Heart right ventricle (tissue), 16 donors: ENCODE results near the gene THBD. TPM values are rescaled to one million over a fixed set of nuclear protein-coding genes. Genes with fewer than 3 reads are reported as not detected.

Experiments
- ATAC-seq, 8 donors: fragments of 200-7000 bp; cut with Tn5 transposase; one replicate each; pipeline ENCODE4 v1.9.1; 2020; ENCODE audit warnings: mild to moderate bottlenecking in 8 of 8, moderate library complexity in 8 of 8, moderate number of reproducible peaks in 1 of 8
- DNase-seq, 2 donors: peaks; one replicate each; pipeline ENCODE4 v3.0.0-alpha.2; 2020
- H3K27ac ChIP-seq, 10 donors: fragments of 200-600 bp; sonication (generic) in 2 of 10; one replicate each; pipeline versions ENCODE4 v1.5.0 to v1.8.0; 2020 to 2022; ENCODE audit warnings: mild to moderate bottlenecking in 3 of 10
- H3K27me3 ChIP-seq, 7 donors: fragments of 200-600 bp; one replicate each; pipeline ENCODE4 v1.8.0; 2021 to 2022; ENCODE audit warnings: mild to moderate bottlenecking in 2 of 7
- H3K36me3 ChIP-seq, 9 donors: fragments of 200-600 bp; sonication (generic) in 1 of 9; one replicate each; pipeline versions ENCODE4 v1.5.0 to v1.8.0; 2020 to 2022; ENCODE audit warnings: mild to moderate bottlenecking in 2 of 9
- H3K4me1 ChIP-seq, 9 donors: fragments of 200-600 bp; sonication (generic) in 1 of 9; one replicate each; pipeline versions ENCODE4 v1.5.0 to v1.8.0; 2020 to 2022; ENCODE audit warnings: mild to moderate bottlenecking in 4 of 9
- H3K4me3 ChIP-seq, 10 donors: fragments of 200-600 bp; sonication (generic) in 2 of 10; one replicate each; pipeline versions ENCODE4 v1.5.0 to v1.8.0; 2020 to 2022; ENCODE audit warnings: mild to moderate bottlenecking in 7 of 10, moderate library complexity in 2 of 10
- H3K9me3 ChIP-seq, 11 donors: fragments of 200-600 bp in 10 of 11; sonication (generic) in 2 of 11; one replicate each; pipeline versions ENCODE4 v1.5.0 to v1.8.0; 2013 to 2022; ENCODE audit warnings: mild to moderate bottlenecking in 2 of 11, control low read depth in 1 of 11, moderate library complexity in 1 of 11
- CTCF ChIP-seq, 9 donors: fragments of 200-600 bp; sonication (generic) in 2 of 9; IDR thresholded peaks; one replicate each; pipeline versions ENCODE4 v1.5.0 to v1.8.0; 2021 to 2022; ENCODE audit warnings: antibody characterized with exemption in 9 of 9, mild to moderate bottlenecking in 5 of 9, moderate library complexity in 1 of 9
- WGBS, 2 donors: extraction: QIAGEN DNeasy Blood & Tissue Kit; methylation state at CpG; one replicate each; pipeline ENCODE4 v1.1.7; 2013; ENCODE audit warnings: inconsistent platforms in 1 of 2; 5-methylcytosine and 5-hydroxymethylcytosine counted together
- intact Hi-C, 10 donors: fragments of 100-400 bp; cut with DNase I; formaldehyde crosslinking; loops; one replicate each; pipeline versions ENCODE4 v1.11.1 to v1.14.2; 2022
- polyA plus RNA-seq, 2 donors: library from polyadenylated mRNA; stranded (reverse); fragments of 200-250 nt; gene quantifications; one replicate each; pipeline ENCODE4 v1.2.3, GENCODE V29; 2013
- total RNA-seq, 10 donors: library from RNA; stranded (reverse); fragmentation: NEBNext Ultra II Directional in 3 of 10; extraction: Animal tissue kit (Norgen Biotek cat#: 25700) in 3 of 10; gene quantifications; one replicate each; pipeline versions ENCODE4 v1.2.1 to v1.2.4, GENCODE V29; 2021 to 2023
- donor health status: Arrhythmogenic right ventricular cardiomyopathy.
- donor health status: ischemic (EF 13 %, LVEDD 7.1; RV severe dilation, severe dysfunction).
- donor health status: healthy with polysubstance abuse.
- donor health status: DM: no; HTN: yes; CAD: no.
- donor health status: DM: no; HTN: no; CAD: no.
- donor health status: ischemic (EF 25% LVEDD 6.9; RV normal size, moderate dysfunction).
- donor health status: ischemic (EF 25% LVEDD 5.7; RV mildly dilated, moderate dysfunction).
- donor health status: healthy.
- donor health status: DM: yes; HTN: yes; CAD: no.
- donor health status: Ischemic cardiomyopathy.
- donor health status: ischemic (EF 35%, LVEDD 5.7; RV mildly dilated, moderate dysfunction).
- donor health status: nonischemic (EF 11% LVEDD 7.7; RV severe dilation, severe dysfunction).
- donor health status: DM: yes; HTN: yes; CAD: no.
- donor health status: PGD.
- donor health status: ischemic (EF 29% LVEDD 5.4; RV normal size, mild dysfunction).
- donor health status: nonischemic (EF 23%, LVEDD 6.1; RV moderate dilation, normal function).

Gene THBD
- total and polyA plus RNA-seq, 12 donors: 11.1 to 61.0 (median 17.4) TPM

- WGBS, 2 donors: 87 to 88% methylated on average over 3 of the region's 3 CpGs
- intact Hi-C loops: loop anchor here in 8 of 10 donors (10.0 kb wide), 5 partner anchors 66 to 286 kb away; no protein-coding TSS in a partner anchor
- ATAC-seq: no peak
Observed at GRCh38 chr20:23059001-23059400, 9.5 kb upstream of the THBD start.

GRCh38 chr20:23058240-23058639 lies 8.8 kb upstream of the THBD start:
- intact Hi-C loops: loop anchor here in 8 of 10 donors (10.0 kb wide), 5 partner anchors 67 to 287 kb away; no protein-coding TSS in a partner anchor
- Histone ChIP-seq H3K4me3 (no peak overlapping the region), H3K27ac (no peak overlapping the region), H3K36me3 (no peaks in the 10 kb centered on the region), H3K27me3 (no peaks in the 10 kb centered on the region), H3K9me3 (peaks cover 0 to 14% (median 0%) of the 10 kb centered on the region in 11 donors), H3K4me1 (peaks cover 22 to 40% (median 38%) of the 10 kb centered on the region in 9 donors)
- DNase-seq (no peak), ATAC-seq (no peak)
- 70 to 73% methylated on average over 1 of the region's 1 CpG for WGBS, 2 donors
- TF ChIP-seq CTCF (IDR thresholded peaks at IDR 0.05): peak in 2 of 9 donors; percentile 16

More at GRCh38 chr20:23059001-23059400, 9.5 kb upstream of the THBD start:
- Histone ChIP-seq H3K36me3 (no peaks in the 10 kb centered on the region), H3K4me3 (no peak overlapping the region), H3K27me3 (no peaks in the 10 kb centered on the region), H3K9me3 (peaks cover 0 to 14% (median 0%) of the 10 kb centered on the region in 11 donors), H3K4me1 (peaks cover 22 to 48% (median 46%) of the 10 kb centered on the region in 9 donors), H3K27ac (no peak overlapping the region)
- no peak for TF ChIP-seq CTCF (IDR thresholded peaks at IDR 0.05)
- DNase-seq: no peak

DNA sequence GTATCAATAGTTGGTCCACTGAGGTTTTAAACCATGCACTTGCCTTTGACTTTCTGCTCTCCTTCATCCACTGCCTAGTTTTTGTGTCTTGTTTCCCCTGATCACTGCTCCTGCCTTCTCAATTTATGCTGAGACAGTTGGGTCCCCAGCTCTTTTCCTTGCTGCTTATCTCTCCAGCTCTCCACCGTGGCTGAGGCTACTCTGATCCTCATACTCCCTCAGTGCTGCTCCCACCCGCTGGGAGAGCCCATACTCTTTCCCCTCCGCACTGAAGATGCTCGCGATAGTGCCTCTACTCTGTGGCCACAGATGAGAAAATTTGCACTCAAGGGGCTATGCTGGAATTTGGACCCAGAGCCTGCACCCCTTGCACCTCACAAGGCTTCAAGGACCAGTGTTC lies 3.4 kb upstream of the THBD start:
- ATAC-seq (no peak), DNase-seq (no peak)
- no peak overlapping the region for H3K27ac ChIP-seq
- peaks cover 4 to 41% (median 36%) of the 10 kb centered on the region in 9 donors for H3K4me1 ChIP-seq
- 83 to 90% methylated on average over 5 of the region's 5 CpGs for WGBS, 2 donors
- peaks cover 0 to 14% (median 0%) of the 10 kb centered on the region in 11 donors for H3K9me3 ChIP-seq
- peaks cover 0 to 37% (median 7%) of the 10 kb centered on the region in 7 donors for H3K27me3 ChIP-seq
- intact Hi-C loops: loop anchor here (5.0 to 10.0 kb wide), 12 partner anchors 34 to 292 kb away; partner anchors contain the start of gene CD93 (in 1 of the 10)
- no peaks in the 10 kb centered on the region for H3K36me3 ChIP-seq
- TF ChIP-seq CTCF (IDR thresholded peaks at IDR 0.05): no peak
- H3K4me3 ChIP-seq: no peak overlapping the region

DNA sequence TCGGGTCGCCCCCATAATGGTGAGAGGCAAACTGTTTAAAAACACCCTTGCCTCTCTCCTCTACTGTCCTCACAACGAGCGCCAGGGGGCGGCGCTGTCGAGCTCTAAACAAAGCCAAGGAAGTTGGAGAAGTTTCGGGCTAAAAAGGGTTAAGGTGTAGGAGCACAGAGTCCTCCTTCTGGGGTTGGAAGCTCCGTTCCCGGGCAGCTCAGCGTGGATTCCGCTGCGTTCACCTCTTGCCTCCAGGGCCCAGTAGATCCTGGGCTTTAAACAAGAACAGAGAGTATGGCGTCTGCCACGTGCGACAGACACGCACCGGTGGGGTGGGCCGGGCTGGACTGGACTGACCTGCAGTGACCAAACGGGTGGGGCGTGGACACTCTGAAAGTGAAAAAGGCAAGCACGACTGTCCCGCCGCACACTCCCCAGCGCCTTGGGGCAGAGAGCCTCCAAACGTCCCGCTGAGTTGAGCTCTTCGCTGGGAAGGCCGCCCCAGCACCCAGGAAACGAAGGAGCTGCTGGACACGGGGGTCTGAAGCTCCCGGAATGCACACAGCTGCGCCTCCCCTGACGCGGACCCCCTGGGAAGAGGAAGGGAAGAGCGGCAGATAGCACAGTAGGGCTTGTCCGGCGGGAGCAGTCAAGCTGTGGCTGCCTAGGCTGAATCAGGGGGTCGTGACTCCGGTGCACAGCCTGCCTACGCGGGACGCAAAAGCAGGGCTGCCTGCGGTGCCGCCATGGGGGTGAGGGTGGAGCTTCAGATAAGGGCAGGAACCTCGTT lies 1.6 kb upstream of the THBD start:
- H3K27ac ChIP-seq: peak overlapping the region; percentile 87 to 97 (median 92)
- 5 to 7% methylated on average over 46 of the region's 46 CpGs for WGBS, 2 donors
- peak overlapping the region; percentile 50 to 82 (median 70) for H3K4me3 ChIP-seq
- TF ChIP-seq CTCF (IDR thresholded peaks at IDR 0.05): peak; percentile 55 to 87 (median 79)
- peaks cover 0 to 54% (median 25%) of the 10 kb centered on the region in 7 donors for H3K27me3 ChIP-seq
- peaks cover 6 to 59% (median 50%) of the 10 kb centered on the region in 9 donors for H3K4me1 ChIP-seq
- intact Hi-C loops: loop anchor here (2.0 to 10.0 kb wide), 16 partner anchors 32 to 294 kb away; partner anchors contain the start of gene CD93 (in 1 of the 10)
- no peaks in the 10 kb centered on the region for H3K9me3 ChIP-seq
- DNase-seq (peak; percentile 87 to 90), ATAC-seq (peak; percentile 50 to 82 (median 67))
- H3K36me3 ChIP-seq: no peaks in the 10 kb centered on the region
